Activated CD4-positive, alpha-beta T cell treated with anti-CD3 and anti-CD28 coated beads, Interleukin-2, amount 10 ng/mL, durations not matched to agents 7 days and 5 days (primary cell): ENCODE data around the gene SBF2. TPM values are rescaled to one million over a fixed set of nuclear protein-coding genes. Genes with fewer than 3 reads are reported as not detected.

ENCODE experiments used
- CTCF ChIA-PET: fragments of 350-600 bp; sonication (Branson Sonifier 250); formaldehyde crosslinking; loops from one replicate; lab custom pipeline; 2021; ENCODE audit warnings: antibody characterized with exemption; lab: Charles Lee
- POLR2A ChIA-PET: fragments of 350-600 bp; sonication (Branson Sonifier 250); formaldehyde crosslinking; loops from one replicate; lab custom pipeline; 2021; ENCODE audit warnings: antibody characterized with exemption; lab: Charles Lee
- DNase-seq: peaks from one replicate; pipeline ENCODE4 v3.0.0-alpha.2; 2020
- H3K27ac Mint-ChIP-seq: one replicate; pipeline ENCODE4 v1.8.0; 2021; ENCODE audit warnings: mild to moderate bottlenecking, moderate library complexity, mixed read lengths
- H3K27me3 Mint-ChIP-seq: one replicate; pipeline ENCODE4 v1.8.0; 2021; ENCODE audit warnings: mixed read lengths
- H3K36me3 Mint-ChIP-seq: one replicate; pipeline ENCODE4 v1.8.0; 2021; ENCODE audit warnings: low read depth, mixed read lengths
- H3K4me1 Mint-ChIP-seq: one replicate; pipeline ENCODE4 v1.8.0; 2021; ENCODE audit warnings: mixed read lengths
- H3K4me3 Mint-ChIP-seq: one replicate; pipeline ENCODE4 v1.8.0; 2021; ENCODE audit warnings: mild to moderate bottlenecking, moderate library complexity, mixed read lengths
- H3K9me3 Mint-ChIP-seq: one replicate; pipeline ENCODE4 v1.8.0; 2021; ENCODE audit warnings: mixed read lengths
- total RNA-seq, 2 experiments: library from RNA; stranded (reverse); gene quantifications; one replicate each; pipeline ENCODE4 v1.2.3, GENCODE V29; 2021

Gene SBF2
- total RNA-seq, 2 experiments from 2014 or later = 3.2 to 3.7 TPM

DNA sequence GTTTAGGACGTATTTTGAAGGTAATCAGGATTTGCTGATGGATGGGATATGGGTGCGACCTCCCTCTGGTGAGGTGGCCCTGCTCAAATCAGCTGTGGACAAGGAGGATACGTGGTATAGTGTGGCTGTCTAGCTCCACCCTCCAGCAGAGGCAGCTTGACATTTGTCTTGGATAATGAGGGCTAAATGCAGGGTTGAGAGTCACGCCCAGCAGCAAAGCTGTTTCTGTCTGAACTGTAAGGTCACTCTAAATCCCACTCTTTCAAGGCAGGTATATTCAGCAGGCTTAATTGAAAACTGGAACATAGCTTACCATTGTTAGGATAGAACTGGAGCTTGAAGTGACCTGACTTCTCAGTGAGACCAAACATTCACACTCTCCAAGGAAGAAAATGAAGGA lies 531.5 kb downstream of the SBF2 start:
- POLR2A ChIA-PET = no interaction called here
- Mint-ChIP-seq H3K4me1 (peaks cover 19% of the 10 kb centered on the region), H3K36me3 (no peaks in the 10 kb centered on the region), H3K4me3 (no peak overlapping the region), H3K27ac (no peak overlapping the region), H3K9me3 (no peaks in the 10 kb centered on the region), H3K27me3 (no peaks in the 10 kb centered on the region)
- DNase-seq = no peak
- CTCF ChIA-PET = interaction anchor here (1.1 to 1.3 kb wide), 2 partner anchors 14 to 211 kb away, joined by 5 to 7 read pairs; no protein-coding TSS in a partner anchor

DNA sequence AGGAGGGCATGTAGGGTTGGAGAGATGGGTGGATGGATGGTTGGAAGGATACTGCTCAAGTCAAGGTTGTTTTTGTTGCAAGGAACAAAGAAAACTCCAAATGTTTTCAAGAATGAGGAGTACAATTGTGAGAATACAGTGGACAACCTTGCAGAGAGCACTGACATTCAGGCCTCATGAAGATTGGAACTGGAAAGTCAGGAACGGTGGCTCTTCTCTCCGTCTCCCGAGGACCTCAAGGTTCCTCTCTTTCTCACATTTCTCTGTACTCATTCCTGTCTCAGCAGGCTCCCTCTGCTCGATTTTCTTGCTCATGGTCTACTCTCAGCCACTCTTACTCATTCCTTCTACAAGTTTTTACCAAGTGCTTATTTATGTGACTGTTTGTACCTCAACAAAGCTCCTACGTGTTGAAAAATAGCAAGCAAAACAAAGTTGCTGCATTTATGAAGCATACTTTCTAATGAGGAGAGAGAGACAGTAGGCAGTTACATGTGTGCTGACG lies 532.5 kb downstream of the SBF2 start:
- no peaks in the 10 kb centered on the region for H3K27me3 Mint-ChIP-seq
- CTCF ChIA-PET = interaction anchor here (0.6 kb wide), 1 partner anchor 546 kb away, joined by 3 read pairs; no protein-coding TSS in a partner anchor

DNA sequence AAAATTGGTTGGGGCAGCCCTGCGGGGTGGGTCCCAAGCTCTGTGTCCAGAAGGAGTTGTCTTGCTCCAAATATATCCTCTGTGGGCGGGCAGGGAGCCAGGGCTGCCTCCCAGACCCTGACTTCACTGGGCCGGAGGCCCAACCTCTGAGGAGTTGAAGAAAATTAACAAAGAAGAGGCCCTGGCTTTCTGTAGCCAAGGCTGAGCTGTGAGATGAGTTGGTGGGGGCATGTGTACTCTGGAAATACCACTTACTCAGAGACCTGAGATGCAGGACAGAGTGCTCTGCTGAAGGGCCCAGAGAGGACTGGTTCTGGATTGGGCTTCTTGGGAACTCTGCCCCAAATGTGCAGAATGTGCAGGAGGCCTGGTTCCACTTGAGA lies 533.8 kb downstream of the SBF2 start:
- Mint-ChIP-seq H3K27ac (no peak overlapping the region), H3K4me1 (peaks cover 34% of the 10 kb centered on the region), H3K36me3 (no peaks in the 10 kb centered on the region), H3K27me3 (no peaks in the 10 kb centered on the region), H3K4me3 (no peak overlapping the region), H3K9me3 (no peaks in the 10 kb centered on the region)
- POLR2A ChIA-PET = no interaction called here
- CTCF ChIA-PET = interaction anchor here (0.6 to 3.6 kb wide), 8 partner anchors 12 to 545 kb away, joined by 3 to 45 read pairs (median 6); partner anchors contain the start of gene ADM
- DNase-seq = no peak

More for the DNA sequence above, 532.5 kb downstream of the SBF2 start:
- H3K4me3 Mint-ChIP-seq = no peak overlapping the region
- H3K9me3 Mint-ChIP-seq = no peaks in the 10 kb centered on the region
- no peak for DNase-seq
- POLR2A ChIA-PET = no interaction called here
- no peaks in the 10 kb centered on the region for H3K36me3 Mint-ChIP-seq
- peaks cover 26% of the 10 kb centered on the region for H3K4me1 Mint-ChIP-seq
- H3K27ac Mint-ChIP-seq = no peak overlapping the region

DNA sequence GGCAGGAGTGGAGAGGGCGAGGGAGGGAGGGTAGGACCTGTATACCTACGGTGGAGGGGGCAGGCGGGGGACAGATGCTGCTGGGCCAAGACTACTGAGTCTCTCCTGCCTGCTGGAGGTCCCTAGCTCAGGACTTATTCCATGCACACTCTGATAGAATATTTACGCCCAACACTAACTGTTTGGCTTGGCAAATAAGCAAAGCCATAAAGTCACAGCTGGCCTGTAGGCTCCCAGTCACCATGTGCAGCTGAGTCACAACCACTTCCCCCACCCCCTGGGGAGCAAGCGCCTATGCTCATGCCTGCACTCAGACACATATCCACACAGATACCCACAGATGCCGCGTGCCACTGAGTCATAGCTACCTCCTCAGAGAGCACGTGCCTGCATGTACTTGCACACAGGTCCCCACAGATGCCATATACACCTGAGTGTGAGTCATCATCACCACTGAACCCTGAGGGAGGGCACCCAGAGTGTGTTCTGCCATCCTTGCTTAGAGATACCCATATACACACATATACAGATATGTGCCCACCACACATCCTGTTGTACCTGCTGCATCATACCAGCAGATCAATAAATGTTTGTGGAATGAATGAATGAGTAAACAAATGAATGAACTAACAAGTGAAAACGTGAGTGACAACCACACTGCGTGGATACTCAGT lies 534.4 kb downstream of the SBF2 start:
- DNase-seq = peak; percentile 83
- peak overlapping the region; percentile 81 for H3K27ac Mint-ChIP-seq
- ChIA-PET CTCF (interaction anchor here (0.6 to 3.6 kb wide), 13 partner anchors 11 to 1183 kb away, joined by 3 to 45 read pairs (median 4); partner anchors contain the start of gene ADM), POLR2A (no interaction called here)
- H3K36me3 Mint-ChIP-seq = no peaks in the 10 kb centered on the region
- H3K27me3 Mint-ChIP-seq = no peaks in the 10 kb centered on the region
- H3K4me3 Mint-ChIP-seq = peak overlapping the region; percentile 69
- H3K9me3 Mint-ChIP-seq = no peaks in the 10 kb centered on the region
- peaks cover 34% of the 10 kb centered on the region for H3K4me1 Mint-ChIP-seq

DNA sequence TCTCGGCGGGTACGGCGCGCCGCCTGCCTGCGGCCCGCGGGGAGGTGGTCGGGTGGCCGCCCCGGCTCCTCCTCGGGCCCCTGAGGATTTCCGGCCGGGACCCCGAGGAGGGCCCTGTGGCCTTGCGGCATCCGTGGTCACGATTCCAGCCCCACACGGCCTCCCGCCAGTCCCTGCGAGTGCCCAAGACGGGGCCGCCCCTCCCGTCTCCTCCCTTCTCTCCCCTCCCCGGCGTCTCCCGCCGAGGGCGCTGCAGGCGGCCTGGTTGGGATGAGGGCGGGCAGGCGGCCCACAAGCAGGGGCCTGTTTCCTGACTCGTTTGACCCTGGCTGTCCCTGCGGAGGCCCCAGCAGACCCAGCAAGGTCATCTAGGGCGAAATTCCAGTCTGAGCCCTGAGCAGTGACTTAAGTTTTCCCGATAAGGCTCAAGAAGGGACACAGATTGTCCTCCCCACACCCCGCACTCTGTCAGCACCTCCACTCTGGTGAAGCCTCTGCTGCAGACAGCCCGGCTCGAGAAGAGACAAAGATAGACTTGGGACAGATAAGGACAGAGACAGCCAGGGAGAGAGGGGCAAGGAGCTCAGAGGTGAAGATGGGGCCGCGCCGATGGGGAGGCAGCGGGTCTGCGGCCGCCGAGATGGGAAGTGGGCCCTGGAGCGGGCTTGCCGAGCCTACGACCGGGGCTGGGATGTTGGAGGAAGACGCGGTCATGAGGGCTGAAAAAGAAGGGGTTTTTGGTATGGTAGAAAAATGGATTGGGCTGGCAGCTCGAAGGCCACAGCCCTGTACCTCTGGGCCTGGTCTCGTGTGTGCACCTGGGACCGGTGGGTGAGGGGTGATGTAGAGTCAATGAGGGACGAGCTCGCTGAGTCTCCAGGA lies 535.1 kb downstream of the SBF2 start:
- ChIA-PET POLR2A (no interaction called here), CTCF (interaction anchor here (0.6 to 3.6 kb wide), 22 partner anchors 10 to 1185 kb away, joined by 3 to 45 read pairs (median 4); partner anchors contain the start of gene ADM)
- no peaks in the 10 kb centered on the region for H3K36me3 Mint-ChIP-seq
- no peaks in the 10 kb centered on the region for H3K9me3 Mint-ChIP-seq
- H3K27me3 Mint-ChIP-seq = no peaks in the 10 kb centered on the region
- H3K4me1 Mint-ChIP-seq = peaks cover 37% of the 10 kb centered on the region
- H3K27ac Mint-ChIP-seq = peak overlapping the region; percentile 81
- peak; percentile 44 for DNase-seq
- peak overlapping the region; percentile 69 for H3K4me3 Mint-ChIP-seq

DNA sequence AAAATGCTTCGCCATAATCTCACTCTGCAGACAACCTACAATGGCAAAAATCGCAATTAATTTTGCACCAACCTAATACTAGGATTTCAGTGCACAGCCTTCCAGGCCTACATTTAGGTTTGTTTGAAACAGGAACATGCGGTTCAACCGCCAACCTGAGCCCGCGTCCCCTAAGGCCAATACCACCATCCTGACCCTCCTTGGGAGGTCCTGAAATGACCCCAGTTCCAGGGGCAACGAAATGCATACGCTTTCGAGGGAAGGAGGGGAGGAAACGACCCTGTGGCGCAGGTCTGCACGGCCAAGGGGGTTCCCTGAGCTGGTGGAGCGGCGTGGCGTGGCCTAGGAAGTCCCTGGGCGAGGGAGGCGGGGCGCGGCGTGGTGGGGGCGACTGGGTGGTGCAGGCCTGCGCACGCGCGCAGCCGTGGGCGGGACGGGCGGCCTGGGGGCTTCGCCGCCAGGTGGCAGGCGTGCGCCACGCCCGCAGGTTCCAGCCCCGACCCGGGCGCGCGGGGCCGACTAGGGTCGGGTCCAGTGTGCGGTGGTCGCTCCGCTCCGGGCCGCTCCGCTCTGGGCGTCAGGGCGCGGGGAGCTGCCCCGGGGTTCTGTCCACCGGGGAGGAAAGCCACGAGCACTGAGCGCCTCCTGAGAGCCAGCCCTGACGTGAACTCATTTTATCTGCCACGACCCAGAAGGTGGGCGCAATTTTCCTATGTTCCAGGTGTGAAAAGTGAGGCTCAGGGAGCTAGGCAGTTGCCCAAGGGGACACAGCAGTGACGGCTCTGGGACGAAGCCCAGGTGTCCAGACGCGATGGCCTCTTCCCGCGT lies 536.0 kb downstream of the SBF2 start:
- peak overlapping the region; percentile 71 for H3K4me3 Mint-ChIP-seq
- peaks cover 40% of the 10 kb centered on the region for H3K4me1 Mint-ChIP-seq
- CTCF ChIA-PET = interaction anchor here (0.5 to 3.6 kb wide), 18 partner anchors 10 to 1185 kb away, joined by 3 to 45 read pairs (median 4); partner anchors contain the start of gene ADM
- peak overlapping the region; percentile 85 for H3K27ac Mint-ChIP-seq
- no peaks in the 10 kb centered on the region for H3K36me3 Mint-ChIP-seq
- POLR2A ChIA-PET = no interaction called here
- H3K27me3 Mint-ChIP-seq = no peaks in the 10 kb centered on the region
- DNase-seq = peak; percentile 91
- no peaks in the 10 kb centered on the region for H3K9me3 Mint-ChIP-seq

DNA sequence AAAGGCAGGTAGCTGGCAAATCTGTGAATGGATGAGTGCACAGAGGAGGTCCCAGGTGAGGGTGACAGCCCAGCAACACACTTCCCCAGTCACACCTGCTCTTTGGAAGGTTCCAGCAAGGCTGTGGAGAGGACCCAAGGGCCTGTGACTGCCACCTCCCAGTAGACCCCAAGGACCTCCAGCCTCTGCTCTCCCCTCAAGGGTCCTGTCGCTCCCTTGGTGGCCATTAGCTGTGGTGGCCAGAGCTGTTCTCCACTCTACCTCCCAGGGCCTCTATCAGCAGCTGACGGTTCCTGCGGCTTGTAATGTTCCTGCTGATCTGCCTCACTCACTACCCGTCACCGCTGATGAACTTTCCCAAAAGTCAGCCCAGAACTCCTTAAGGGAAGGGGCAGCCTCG lies 537.1 kb downstream of the SBF2 start:
- H3K4me1 Mint-ChIP-seq = peaks cover 43% of the 10 kb centered on the region
- H3K4me3 Mint-ChIP-seq = no peak overlapping the region
- POLR2A ChIA-PET = no interaction called here
- H3K27me3 Mint-ChIP-seq = no peaks in the 10 kb centered on the region
- H3K9me3 Mint-ChIP-seq = no peaks in the 10 kb centered on the region
- H3K27ac Mint-ChIP-seq = no peak overlapping the region
- H3K36me3 Mint-ChIP-seq = no peaks in the 10 kb centered on the region
- CTCF ChIA-PET = no interaction called here
- DNase-seq = no peak

DNA sequence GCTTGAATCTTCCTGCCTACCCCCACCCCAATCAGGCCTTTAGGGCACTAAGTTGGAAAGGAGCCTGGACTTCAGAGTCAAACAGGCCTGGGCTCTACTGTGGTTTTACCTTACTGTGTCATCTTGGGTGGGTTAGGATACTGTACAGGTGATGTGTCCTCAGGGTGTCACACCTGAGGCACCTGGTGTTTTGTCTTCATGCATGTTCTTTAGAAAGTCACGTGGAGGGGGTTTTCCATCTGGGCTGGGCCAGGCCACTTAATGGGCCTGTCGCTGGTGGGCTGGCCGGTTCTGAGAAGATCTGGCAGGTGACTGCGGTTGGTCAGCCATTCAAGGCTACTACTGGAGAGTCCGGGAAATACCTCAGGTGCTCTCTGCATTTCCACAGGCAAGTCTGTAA lies 537.6 kb downstream of the SBF2 start:
- H3K4me3 Mint-ChIP-seq = no peak overlapping the region
- H3K27me3 Mint-ChIP-seq = no peaks in the 10 kb centered on the region
- no peaks in the 10 kb centered on the region for H3K9me3 Mint-ChIP-seq
- POLR2A ChIA-PET = no interaction called here
- H3K27ac Mint-ChIP-seq = no peak overlapping the region
- CTCF ChIA-PET = interaction anchor here (1.2 kb wide), 1 partner anchor 549 kb away, joined by 3 read pairs; no protein-coding TSS in a partner anchor
- H3K4me1 Mint-ChIP-seq = peaks cover 43% of the 10 kb centered on the region
- no peaks in the 10 kb centered on the region for H3K36me3 Mint-ChIP-seq
- no peak for DNase-seq

DNA sequence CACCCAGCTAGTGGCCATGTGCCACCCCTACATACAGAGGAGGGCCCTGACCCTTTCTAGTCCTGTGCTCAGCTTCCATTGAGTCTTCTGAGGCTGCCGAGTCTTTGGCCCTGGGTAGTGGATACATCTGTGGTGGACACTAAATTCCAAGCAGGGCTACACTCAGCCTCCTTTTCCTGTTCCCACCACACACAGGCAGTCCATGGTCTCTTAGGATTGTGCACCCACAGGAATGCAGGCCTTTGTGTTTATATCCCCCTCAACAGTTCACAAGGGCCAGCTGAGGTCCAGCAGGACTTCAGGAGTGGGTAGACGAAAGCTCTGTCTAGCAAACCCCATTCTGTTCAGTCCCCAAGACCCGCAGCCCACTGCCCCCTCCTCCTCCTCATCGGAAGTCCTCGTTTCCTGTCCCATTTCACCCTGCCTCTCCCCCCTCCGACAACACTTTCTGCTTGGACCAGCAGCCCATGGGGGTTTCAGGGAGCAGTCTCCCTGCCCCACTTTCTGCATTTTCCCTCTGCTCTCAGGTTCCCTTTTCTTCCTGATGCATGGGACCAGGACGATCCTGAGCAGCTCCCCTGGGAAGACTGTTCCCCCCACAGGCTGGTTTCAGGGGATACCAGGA lies 538.3 kb downstream of the SBF2 start:
- Mint-ChIP-seq H3K4me1 (peaks cover 43% of the 10 kb centered on the region), H3K27me3 (no peaks in the 10 kb centered on the region), H3K36me3 (no peaks in the 10 kb centered on the region), H3K9me3 (no peaks in the 10 kb centered on the region), H3K4me3 (no peak overlapping the region), H3K27ac (no peak overlapping the region)
- no peak for DNase-seq
- ChIA-PET POLR2A (interaction anchor here (0.6 kb wide), 1 partner anchor 542 kb away, joined by 3 read pairs; no protein-coding TSS in a partner anchor), CTCF (interaction anchor here (1.0 to 1.2 kb wide), 2 partner anchors 142 to 550 kb away, joined by 3 to 4 read pairs; no protein-coding TSS in a partner anchor)

DNA sequence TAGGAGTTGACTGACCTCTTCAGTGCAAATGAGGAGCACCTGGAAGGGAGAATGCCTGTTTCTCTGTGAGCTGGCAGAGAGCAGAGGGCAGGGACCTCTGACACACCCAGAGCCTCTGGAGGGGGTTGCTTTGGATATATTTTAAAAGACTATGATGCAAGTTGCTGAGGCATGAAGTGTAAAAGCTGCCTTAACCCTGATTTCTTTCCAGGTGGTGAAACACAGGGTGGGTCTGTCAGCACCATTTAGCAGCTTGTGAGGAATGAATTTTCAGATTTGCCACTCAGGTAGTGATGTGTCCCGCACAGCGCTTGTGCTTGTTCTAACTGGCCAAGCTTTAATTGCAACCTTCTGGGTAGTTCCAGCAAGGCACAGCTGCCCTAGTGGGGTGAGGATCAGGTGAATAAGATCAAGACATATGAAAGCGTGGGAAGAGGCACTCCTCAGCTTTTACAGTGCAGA lies 540.0 kb downstream of the SBF2 start:
- peaks cover 32% of the 10 kb centered on the region for H3K4me1 Mint-ChIP-seq
- no peak overlapping the region for H3K27ac Mint-ChIP-seq
- no peak for DNase-seq
- H3K4me3 Mint-ChIP-seq = no peak overlapping the region
- CTCF ChIA-PET = interaction anchor here (0.6 to 1.5 kb wide), 4 partner anchors 11 to 551 kb away, joined by 3 to 4 read pairs (median 4); partner anchors contain the start of gene ADM
- no peaks in the 10 kb centered on the region for H3K36me3 Mint-ChIP-seq
- POLR2A ChIA-PET = no interaction called here
- no peaks in the 10 kb centered on the region for H3K9me3 Mint-ChIP-seq
- no peaks in the 10 kb centered on the region for H3K27me3 Mint-ChIP-seq

DNA sequence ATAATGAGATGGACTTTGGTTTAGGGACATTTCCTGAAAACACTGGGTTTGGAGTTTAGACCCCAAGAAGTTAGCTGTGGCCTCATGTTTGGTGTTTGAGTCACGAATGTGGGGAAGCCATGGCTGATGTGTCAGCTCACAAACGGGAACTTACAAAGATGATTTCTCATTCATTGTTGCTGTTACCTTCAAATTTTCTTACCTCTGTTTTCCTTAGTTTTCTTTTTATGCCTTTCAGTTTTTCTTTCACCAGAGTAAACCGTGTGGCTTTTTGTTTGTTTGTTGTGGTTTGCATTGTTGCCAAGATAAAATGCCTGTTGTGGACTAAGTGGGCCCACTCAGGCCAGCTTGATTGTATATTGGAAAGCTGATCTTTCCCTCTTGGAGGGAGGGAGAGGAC lies 541.0 kb downstream of the SBF2 start:
- ChIA-PET POLR2A (no interaction called here), CTCF (interaction anchor here (0.6 to 1.5 kb wide), 4 partner anchors 12 to 552 kb away, joined by 3 to 4 read pairs (median 4); partner anchors contain the start of gene ADM)
- DNase-seq = no peak
- no peak overlapping the region for H3K27ac Mint-ChIP-seq
- peaks cover 38% of the 10 kb centered on the region for H3K4me1 Mint-ChIP-seq
- no peaks in the 10 kb centered on the region for H3K27me3 Mint-ChIP-seq
- H3K36me3 Mint-ChIP-seq = no peaks in the 10 kb centered on the region
- no peak overlapping the region for H3K4me3 Mint-ChIP-seq
- no peaks in the 10 kb centered on the region for H3K9me3 Mint-ChIP-seq
